Progenitor cell of endocrine pancreas (in vitro differentiated cells): ENCODE measurements around the gene CSGALNACT2. TPM values are rescaled to one million over a fixed set of nuclear protein-coding genes. Genes with fewer than 3 reads are reported as not detected.

Experiments
- DNase-seq: peaks from one replicate; pipeline ENCODE4 v3.0.0; 2021; ENCODE audit warnings: low spot score; ENCODE audit not compliant: unreplicated experiment
- H3K27ac Mint-ChIP-seq: 2 replicates; pipeline ENCODE4 v1.8.0; 2021; ENCODE audit warnings: mild to moderate bottlenecking, moderate library complexity, mixed read lengths
- H3K27me3 Mint-ChIP-seq: 2 replicates; pipeline ENCODE4 v1.8.0; 2021; ENCODE audit warnings: mixed read lengths
- H3K36me3 Mint-ChIP-seq: 2 replicates; pipeline ENCODE4 v1.8.0; 2022; ENCODE audit warnings: mixed read lengths; ENCODE audit not compliant: insufficient read depth
- H3K4me1 Mint-ChIP-seq: 2 replicates; pipeline ENCODE4 v1.8.0; 2021; ENCODE audit warnings: low read depth, mixed read lengths
- H3K4me3 Mint-ChIP-seq: 2 replicates; pipeline ENCODE4 v1.8.0; 2021; ENCODE audit warnings: low read depth, mild to moderate bottlenecking, moderate library complexity, mixed read lengths
- H3K9me3 Mint-ChIP-seq: 2 replicates; pipeline ENCODE4 v1.8.0; 2021; ENCODE audit warnings: low read depth, mixed read lengths
- total RNA-seq: library from RNA; stranded (reverse); gene quantifications from 2 replicates; pipeline ENCODE4 v1.2.1, GENCODE V29; 2021
- TF ChIP-seq, protein P1 (sequence below): fragments of 200-600 bp; sonication (generic); IDR thresholded peaks from one replicate; pipeline ENCODE4 v1.5.0; 2021; ENCODE audit warnings: antibody characterized with exemption, mild to moderate bottlenecking; ENCODE audit not compliant: unreplicated experiment

Gene CSGALNACT2
- total RNA-seq, 1 donor from 2014 or later: 8.9 TPM

- no peaks in the 10 kb centered on the region for H3K9me3 Mint-ChIP-seq
- no peak overlapping the region for H3K4me3 Mint-ChIP-seq
- H3K27ac Mint-ChIP-seq: no peak overlapping the region
- TF ChIP-seq, protein P1, sequence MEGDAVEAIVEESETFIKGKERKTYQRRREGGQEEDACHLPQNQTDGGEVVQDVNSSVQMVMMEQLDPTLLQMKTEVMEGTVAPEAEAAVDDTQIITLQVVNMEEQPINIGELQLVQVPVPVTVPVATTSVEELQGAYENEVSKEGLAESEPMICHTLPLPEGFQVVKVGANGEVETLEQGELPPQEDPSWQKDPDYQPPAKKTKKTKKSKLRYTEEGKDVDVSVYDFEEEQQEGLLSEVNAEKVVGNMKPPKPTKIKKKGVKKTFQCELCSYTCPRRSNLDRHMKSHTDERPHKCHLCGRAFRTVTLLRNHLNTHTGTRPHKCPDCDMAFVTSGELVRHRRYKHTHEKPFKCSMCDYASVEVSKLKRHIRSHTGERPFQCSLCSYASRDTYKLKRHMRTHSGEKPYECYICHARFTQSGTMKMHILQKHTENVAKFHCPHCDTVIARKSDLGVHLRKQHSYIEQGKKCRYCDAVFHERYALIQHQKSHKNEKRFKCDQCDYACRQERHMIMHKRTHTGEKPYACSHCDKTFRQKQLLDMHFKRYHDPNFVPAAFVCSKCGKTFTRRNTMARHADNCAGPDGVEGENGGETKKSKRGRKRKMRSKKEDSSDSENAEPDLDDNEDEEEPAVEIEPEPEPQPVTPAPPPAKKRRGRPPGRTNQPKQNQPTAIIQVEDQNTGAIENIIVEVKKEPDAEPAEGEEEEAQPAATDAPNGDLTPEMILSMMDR: no peak
- no peaks in the 10 kb centered on the region for H3K36me3 Mint-ChIP-seq
- no peak for DNase-seq
- no peaks in the 10 kb centered on the region for H3K27me3 Mint-ChIP-seq
- peaks cover 3% of the 10 kb centered on the region for H3K4me1 Mint-ChIP-seq
Measured at GRCh38 chr10:43160921-43161255, 22.6 kb downstream of the CSGALNACT2 start.

DNA sequence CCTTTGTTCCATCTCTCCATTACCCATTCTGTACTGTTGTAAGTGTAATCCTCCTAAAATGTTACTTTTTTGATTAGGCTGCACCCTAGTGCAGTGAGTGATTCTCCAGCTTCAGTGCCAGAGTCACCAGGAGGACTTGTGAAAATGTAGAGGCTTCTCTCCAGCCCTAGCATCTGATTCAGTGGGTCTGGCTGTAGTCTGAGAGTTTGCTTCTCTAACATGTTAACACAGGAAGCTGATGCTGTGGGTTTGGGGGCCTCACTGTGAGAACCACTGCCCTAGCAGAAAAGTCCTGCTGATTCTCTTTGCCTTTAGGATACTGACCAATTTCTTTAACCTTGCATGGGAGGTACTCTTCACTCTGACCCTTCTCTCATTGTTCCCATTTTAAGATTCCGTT is 24.4 kb downstream of the CSGALNACT2 start:
- H3K4me3 Mint-ChIP-seq: no peak overlapping the region
- no peaks in the 10 kb centered on the region for H3K9me3 Mint-ChIP-seq
- no peaks in the 10 kb centered on the region for H3K27me3 Mint-ChIP-seq
- TF ChIP-seq, protein P1: no peak
- H3K27ac Mint-ChIP-seq: no peak overlapping the region
- no peak for DNase-seq
- peaks cover 3% of the 10 kb centered on the region for H3K4me1 Mint-ChIP-seq
- no peaks in the 10 kb centered on the region for H3K36me3 Mint-ChIP-seq

DNA sequence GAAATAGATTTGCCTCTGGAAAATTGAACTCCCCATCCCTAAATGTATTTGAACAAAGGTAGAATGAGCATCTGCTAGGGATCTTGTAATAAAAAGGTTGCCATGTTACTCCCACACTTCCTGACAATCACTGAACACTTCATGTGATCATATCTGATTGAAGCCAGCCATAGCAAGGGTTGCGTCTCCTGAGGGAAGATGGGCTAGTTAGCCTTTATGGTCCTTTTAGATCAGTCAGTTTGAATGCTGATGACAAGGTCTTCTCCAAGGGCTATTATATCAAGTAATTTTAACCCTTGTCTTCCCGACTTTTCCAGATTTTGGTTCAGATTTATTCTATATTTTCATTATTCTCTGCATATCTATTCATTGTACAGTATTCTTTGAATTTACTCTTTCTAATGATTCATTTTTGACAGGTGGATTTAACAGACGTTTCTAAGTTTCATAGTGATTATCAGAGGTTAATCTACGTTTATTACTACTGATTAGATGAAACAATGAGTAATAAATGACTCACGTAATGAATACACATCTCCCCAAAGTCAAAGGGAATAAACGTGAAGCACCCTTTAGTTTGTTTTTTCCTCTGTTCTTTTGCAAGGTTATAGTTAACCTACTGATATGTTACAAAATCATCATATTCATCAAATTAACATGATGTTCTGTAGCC is 28.1 kb downstream of the CSGALNACT2 start:
- Mint-ChIP-seq H3K27me3 (no peaks in the 10 kb centered on the region), H3K27ac (no peak overlapping the region), H3K4me3 (no peak overlapping the region), H3K36me3 (peaks cover 1% of the 10 kb centered on the region), H3K4me1 (peaks cover 6% of the 10 kb centered on the region), H3K9me3 (no peaks in the 10 kb centered on the region)
- DNase-seq: no peak
- TF ChIP-seq, protein P1: no peak

- TF ChIP-seq, protein P1: no peak
- no peaks in the 10 kb centered on the region for H3K9me3 Mint-ChIP-seq
- H3K36me3 Mint-ChIP-seq: peaks cover 1% of the 10 kb centered on the region
- H3K4me1 Mint-ChIP-seq: peaks cover 6% of the 10 kb centered on the region
- no peak overlapping the region for H3K27ac Mint-ChIP-seq
- H3K27me3 Mint-ChIP-seq: no peaks in the 10 kb centered on the region
- no peak for DNase-seq
- no peak overlapping the region for H3K4me3 Mint-ChIP-seq
Measured at GRCh38 chr10:43166880-43167497, 28.7 kb downstream of the CSGALNACT2 start.

DNA sequence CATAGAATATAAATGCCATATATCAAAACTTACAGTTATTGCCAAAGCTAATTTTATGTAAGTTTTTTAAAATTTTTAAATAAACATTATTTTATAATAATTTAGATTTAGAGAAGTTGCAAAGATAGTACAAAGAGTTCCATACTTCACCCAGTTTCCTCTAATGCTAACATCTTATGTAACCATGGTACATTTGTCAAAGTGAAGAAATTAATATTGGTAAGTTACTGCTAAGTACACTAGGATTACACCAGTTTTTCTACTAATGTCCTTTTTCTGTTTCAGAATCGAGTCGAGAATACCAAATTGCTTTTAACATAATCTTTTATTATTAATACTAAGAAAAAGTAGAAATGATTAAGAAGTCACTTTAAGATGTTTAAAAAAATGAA is 29.2 kb downstream of the CSGALNACT2 start:
- Mint-ChIP-seq H3K9me3 (no peaks in the 10 kb centered on the region), H3K27ac (no peak overlapping the region), H3K4me3 (no peak overlapping the region), H3K27me3 (no peaks in the 10 kb centered on the region), H3K4me1 (peaks cover 6% of the 10 kb centered on the region), H3K36me3 (peaks cover 1% of the 10 kb centered on the region)
- DNase-seq: no peak
- TF ChIP-seq, protein P1: no peak
